Choroid plexus epithelial cell (primary cell): Measurements from ENCODE around the gene MCC.

Experiments
- DNase-seq: peaks from one replicate; pipeline ENCODE4 v3.0.0-alpha.2; 2010; ENCODE audit warnings: low read depth
- H3K4me3 ChIP-seq: 2 replicates; pipeline ENCODE4 v1.5.1; 2011; ENCODE audit warnings: low read depth, mild to moderate bottlenecking, control low read depth, low read length, moderate library complexity
- CTCF ChIP-seq: conservative IDR thresholded peaks from 2 replicates; pipeline ENCODE4 v1.5.1; 2011; ENCODE audit warnings: low read depth, mild to moderate bottlenecking, control low read depth, inconsistent platforms, low read length, moderate library complexity

MCC gene

GRCh38 chr5:113493446-113493845 is 5.2 kb upstream of the MCC start:
- no peak overlapping the region for H3K4me3 ChIP-seq
- no peak for TF ChIP-seq CTCF
- no peak for DNase-seq

GRCh38 chr5:113491022-113491421 is 2.8 kb upstream of the MCC start:
- TF ChIP-seq CTCF = no peak
- DNase-seq = no peak
- H3K4me3 ChIP-seq = no peak overlapping the region

- no peak for TF ChIP-seq CTCF
- DNase-seq = no peak
- H3K4me3 ChIP-seq = no peak overlapping the region
Measured at GRCh38 chr5:113490317-113490716, 2.1 kb upstream of the MCC start.

- DNase-seq = peak; percentile 99
- H3K4me3 ChIP-seq = no peak overlapping the region
- no peak for TF ChIP-seq CTCF
Measured at GRCh38 chr5:113489299-113489698, 1.0 kb upstream of the MCC start.

GRCh38 chr5:113488645-113489184 is 462 bp upstream of the MCC start:
- H3K4me3 ChIP-seq = peak overlapping the region; percentile 79
- peak; percentile 23 for DNase-seq
- TF ChIP-seq CTCF = no peak

- peak; percentile 19 for DNase-seq
- H3K4me3 ChIP-seq = peak overlapping the region; percentile 79
Measured at GRCh38 chr5:113487416-113487780, 855 bp downstream of the MCC start.

GRCh38 chr5:113480243-113480642 is 8.0 kb downstream of the MCC start:
- TF ChIP-seq CTCF = no peak
- DNase-seq = peak; percentile 37
- H3K4me3 ChIP-seq = no peak overlapping the region

More at GRCh38 chr5:113487416-113487780, 855 bp downstream of the MCC start:
- TF ChIP-seq CTCF = no peak
